Common myeloid progenitor, CD34-positive (primary cell): Measurements from ENCODE around the gene JAG1.

Experiments
- CTCF ChIA-PET: fragments of 350-600 bp; sonication (Branson Sonifier 250); formaldehyde crosslinking; loops from one replicate; lab custom pipeline; 2021; ENCODE audit warnings: antibody characterized with exemption; lab: Charles Lee
- POLR2A ChIA-PET: fragments of 350-600 bp; sonication (Branson Sonifier 250); formaldehyde crosslinking; loops from one replicate; lab custom pipeline; 2021; ENCODE audit warnings: antibody characterized with exemption; lab: Charles Lee
- DNase-seq, 3 donors: peaks; one replicate each; pipeline versions ENCODE4 v3.0.0 to v3.0.0-alpha.2; 2013
- H3K27ac ChIP-seq, 2 experiments: 1 replicate in 1 of 2; 2 replicates in 1 of 2; pipeline ENCODE4 v1.7.0; 2013; ENCODE audit warnings: inconsistent platforms in 2 of 2, low read length in 2 of 2, mild to moderate bottlenecking in 2 of 2, low read depth in 1 of 2, moderate library complexity in 1 of 2; ENCODE audit not compliant: severe bottlenecking in 2 of 2, insufficient read depth in 1 of 2, poor library complexity in 1 of 2
- H3K27me3 ChIP-seq, 5 experiments: replicated peaks in 2 of 5; 1 replicate in 3 of 5; 2 replicates in 2 of 5; pipeline versions ENCODE4 v1.6.1 to v1.7.0; 2013; ENCODE audit warnings: low read length in 4 of 5, mild to moderate bottlenecking in 2 of 5, moderate library complexity in 2 of 5, inconsistent platforms in 1 of 5; ENCODE audit not compliant: insufficient read depth in 5 of 5, control insufficient read depth in 4 of 5
- H3K36me3 ChIP-seq, 4 experiments: 1 replicate in 2 of 4; 2 replicates in 2 of 4; pipeline versions ENCODE4 v1.6.1 to v1.7.0; 2013; ENCODE audit warnings: low read length in 3 of 4, control low read depth in 1 of 4, mild to moderate bottlenecking in 1 of 4; ENCODE audit not compliant: control insufficient read depth in 4 of 4, insufficient read depth in 4 of 4
- H3K4me1 ChIP-seq, 4 experiments: 1 replicate in 3 of 4; 2 replicates in 1 of 4; pipeline versions ENCODE4 v1.6.1 to v1.7.1; 2013; ENCODE audit warnings: low read length in 3 of 4, mild to moderate bottlenecking in 3 of 4, control low read depth in 1 of 4, inconsistent platforms in 1 of 4, moderate library complexity in 1 of 4; ENCODE audit not compliant: control insufficient read depth in 4 of 4, insufficient read depth in 4 of 4; ENCODE audit errors: control extremely low read depth in 1 of 4
- H3K4me3 ChIP-seq, 7 experiments: 1 replicate in 4 of 7; 2 replicates in 3 of 7; pipeline versions ENCODE4 v1.5.1 to v1.7.0; 2013; ENCODE audit warnings: mild to moderate bottlenecking in 7 of 7, low read length in 6 of 7, moderate library complexity in 6 of 7, inconsistent platforms in 2 of 7, low read depth in 2 of 7, control low read depth in 1 of 7; ENCODE audit not compliant: insufficient read depth in 4 of 7, control insufficient read depth in 1 of 7; ENCODE audit errors: extremely low read depth in 1 of 7
- H3K9me3 ChIP-seq, 5 experiments: 1 replicate in 4 of 5; 2 replicates in 1 of 5; pipeline versions ENCODE4 v1.6.1 to v1.7.1; 2013; ENCODE audit warnings: low read length in 4 of 5, mild to moderate bottlenecking in 2 of 5, inconsistent platforms in 1 of 5, low read depth in 1 of 5, moderate library complexity in 1 of 5; ENCODE audit not compliant: control insufficient read depth in 4 of 5, insufficient read depth in 2 of 5; ENCODE audit errors: control extremely low read depth in 1 of 5
- WGBS: methylation state at CpG from one replicate; pipeline ENCODE4 v1.1.5; 2013; ENCODE audit not compliant: insufficient coverage; 5-methylcytosine and 5-hydroxymethylcytosine counted together

JAG1 gene

GRCh38 chr20:10658876-10659632 is 14.7 kb downstream of the JAG1 start:
- peaks cover 0 to 44% (median 4%) of the 10 kb centered on the region in 4 experiments for H3K36me3 ChIP-seq
- no peaks in the 10 kb centered on the region for H3K27me3 ChIP-seq
- H3K9me3 ChIP-seq = no peaks in the 10 kb centered on the region
- CTCF ChIA-PET = interaction anchor here (1.9 kb wide), 1 partner anchor 12 kb away, joined by 10 read pairs; no protein-coding TSS in a partner anchor
- POLR2A ChIA-PET = interaction anchor here (0.7 kb wide), 1 partner anchor 8 kb away, joined by 5 read pairs; no protein-coding TSS in a partner anchor
- no peak overlapping the region for H3K27ac ChIP-seq
- WGBS = 96% methylated on average over 3 of the region's 5 CpGs
- peaks cover 0 to 1% (median 0%) of the 10 kb centered on the region in 4 experiments for H3K4me1 ChIP-seq
- DNase-seq = no peak
- no peak overlapping the region for H3K4me3 ChIP-seq

DNA sequence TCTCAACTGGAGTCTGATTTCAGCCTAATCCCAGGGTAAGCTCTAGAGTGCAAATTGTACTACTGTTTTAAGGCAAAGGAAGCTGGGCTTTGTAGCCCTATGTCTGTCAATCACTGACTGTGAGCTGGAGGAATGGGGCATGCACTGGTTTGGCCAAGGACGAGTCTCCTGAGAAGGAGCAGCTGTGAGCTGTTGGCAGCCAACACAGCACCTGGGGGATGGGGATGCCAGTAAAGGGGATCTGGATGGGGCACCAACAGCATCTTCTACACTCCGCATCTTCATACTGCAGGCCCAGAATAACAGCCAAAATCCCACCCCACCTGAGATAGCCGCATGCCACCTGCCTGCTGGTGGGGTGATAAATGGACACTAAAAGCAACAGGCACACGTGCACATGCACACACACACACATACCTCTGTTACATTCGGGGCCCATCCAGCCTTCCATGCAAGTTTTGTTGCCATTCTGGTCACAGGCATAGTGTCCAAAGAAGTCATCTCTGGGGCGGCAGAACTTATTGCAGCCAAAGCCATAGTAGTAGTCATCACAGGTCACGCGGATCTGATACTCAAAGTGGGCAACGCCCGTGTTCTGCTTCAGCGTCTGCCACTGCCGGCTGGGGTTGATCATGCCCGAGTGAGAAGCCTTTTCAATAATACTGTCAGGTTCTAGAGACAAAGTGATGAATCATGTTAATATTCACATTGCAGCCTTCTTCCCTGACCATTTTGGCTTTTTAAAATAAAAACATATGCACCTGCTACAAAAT is 15.6 kb downstream of the JAG1 start:
- H3K9me3 ChIP-seq = no peaks in the 10 kb centered on the region
- no peaks in the 10 kb centered on the region for H3K27me3 ChIP-seq
- H3K27ac ChIP-seq = no peak overlapping the region
- CTCF ChIA-PET = interaction anchor here (1.9 kb wide), 1 partner anchor 13 kb away, joined by 10 read pairs; no protein-coding TSS in a partner anchor
- peaks cover 0 to under 1% (median 0%) of the 10 kb centered on the region in 4 experiments for H3K4me1 ChIP-seq
- no peak for DNase-seq
- H3K4me3 ChIP-seq = no peak overlapping the region
- POLR2A ChIA-PET = no interaction called here
- WGBS = 94% methylated on average over 9 of the region's 13 CpGs
- peaks cover 0 to 44% (median 2%) of the 10 kb centered on the region in 4 experiments for H3K36me3 ChIP-seq

GRCh38 chr20:10657453-10657852 is 16.3 kb downstream of the JAG1 start:
- ChIA-PET CTCF (no interaction called here), POLR2A (no interaction called here)
- H3K27ac ChIP-seq = no peak overlapping the region
- DNase-seq = no peak
- H3K4me1 ChIP-seq = no peaks in the 10 kb centered on the region
- H3K9me3 ChIP-seq = no peaks in the 10 kb centered on the region
- no peak overlapping the region for H3K4me3 ChIP-seq
- WGBS = no CpG with 5 or more reads among the region's 1 CpG
- peaks cover 0 to 45% (median 2%) of the 10 kb centered on the region in 4 experiments for H3K36me3 ChIP-seq
- H3K27me3 ChIP-seq = no peaks in the 10 kb centered on the region

DNA sequence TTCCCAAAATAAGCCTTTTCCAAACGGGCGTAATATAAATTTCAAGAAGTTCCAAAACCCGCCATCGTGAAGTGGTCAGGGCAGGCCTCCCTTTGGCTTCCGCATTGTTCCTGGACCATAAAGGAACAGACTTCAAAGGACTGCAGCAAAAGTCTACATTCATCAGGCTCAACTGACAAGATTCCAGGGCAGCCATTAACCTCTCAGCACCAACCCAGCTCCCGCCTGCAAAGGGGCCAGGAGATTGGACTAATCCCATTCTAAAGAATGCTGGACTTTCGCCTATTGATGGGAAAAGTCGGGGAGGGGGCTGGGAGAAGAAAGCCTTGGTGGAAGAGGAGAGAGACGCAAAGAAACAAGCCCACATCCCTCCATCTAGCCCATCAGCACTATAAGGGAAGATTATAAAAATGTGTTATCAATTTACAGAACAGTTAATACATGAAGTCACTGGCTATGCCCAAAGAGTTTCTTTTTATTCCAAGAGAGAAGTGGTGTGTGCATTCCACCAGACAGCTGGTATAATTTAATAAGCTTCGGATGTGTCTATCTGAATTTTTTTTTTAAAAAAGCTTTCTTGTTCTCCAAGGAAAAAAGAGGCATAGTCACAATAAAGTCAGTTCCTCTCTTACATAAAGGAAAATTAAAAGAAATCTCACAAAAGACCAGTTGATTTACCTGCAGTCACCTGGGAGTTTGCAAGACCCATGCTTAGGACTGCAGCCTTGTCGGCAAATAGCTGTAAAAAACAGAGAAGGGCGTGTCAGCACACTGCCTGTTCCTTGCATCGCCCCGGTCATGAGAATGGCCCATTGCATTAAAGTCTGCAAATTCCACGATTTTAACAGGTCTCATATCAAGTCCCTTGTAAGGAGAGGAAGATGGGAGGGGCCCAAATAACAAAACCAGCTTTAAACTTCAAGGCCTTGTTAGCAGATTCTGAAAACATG is 17.8 kb downstream of the JAG1 start:
- Histone ChIP-seq H3K27ac (no peak overlapping the region), H3K27me3 (no peaks in the 10 kb centered on the region), H3K4me3 (no peak overlapping the region), H3K4me1 (peaks cover 0 to 8% (median 3%) of the 10 kb centered on the region in 4 experiments), H3K36me3 (peaks cover 0 to 42% (median 0%) of the 10 kb centered on the region in 4 experiments), H3K9me3 (no peaks in the 10 kb centered on the region)
- DNase-seq = no peak
- ChIA-PET POLR2A (interaction anchor here (0.6 kb wide), 1 partner anchor 1220 kb away, joined by 3 read pairs; no protein-coding TSS in a partner anchor), CTCF (no interaction called here)
- WGBS = 98% methylated on average over 9 of the region's 15 CpGs

- Histone ChIP-seq H3K4me1 (peaks cover 0 to 13% (median 5%) of the 10 kb centered on the region in 4 experiments), H3K9me3 (no peaks in the 10 kb centered on the region), H3K36me3 (peaks cover 0 to 43% (median 2%) of the 10 kb centered on the region in 4 experiments), H3K27me3 (no peaks in the 10 kb centered on the region), H3K4me3 (no peak overlapping the region), H3K27ac (no peak overlapping the region)
- POLR2A ChIA-PET = no interaction called here
- DNase-seq = no peak
- CTCF ChIA-PET = no interaction called here
- whole genome bisulfite sequencing = 94% methylated on average over 4 of the region's 7 CpGs
Measured at GRCh38 chr20:10654630-10655029, 19.2 kb downstream of the JAG1 start.

GRCh38 chr20:10654250-10654610 is 19.6 kb downstream of the JAG1 start:
- Histone ChIP-seq H3K4me1 (peaks cover 0 to 13% (median 5%) of the 10 kb centered on the region in 4 experiments), H3K9me3 (no peaks in the 10 kb centered on the region), H3K27me3 (no peaks in the 10 kb centered on the region), H3K36me3 (peaks cover 0 to 47% (median 4%) of the 10 kb centered on the region in 4 experiments), H3K4me3 (no peak overlapping the region), H3K27ac (no peak overlapping the region)
- CTCF ChIA-PET = no interaction called here
- DNase-seq = no peak
- POLR2A ChIA-PET = no interaction called here
